GM12801 (cell line): Measurements from ENCODE around the gene BACE2.

Experiments
- TF ChIP-seq, protein P1 (sequence below): IDR thresholded peaks from one replicate; pipeline ENCODE4 v1.5.1; 2011; ENCODE audit warnings: control low read depth; ENCODE audit not compliant: insufficient read length; ENCODE audit errors: extremely low read depth

BACE2 gene

DNA sequence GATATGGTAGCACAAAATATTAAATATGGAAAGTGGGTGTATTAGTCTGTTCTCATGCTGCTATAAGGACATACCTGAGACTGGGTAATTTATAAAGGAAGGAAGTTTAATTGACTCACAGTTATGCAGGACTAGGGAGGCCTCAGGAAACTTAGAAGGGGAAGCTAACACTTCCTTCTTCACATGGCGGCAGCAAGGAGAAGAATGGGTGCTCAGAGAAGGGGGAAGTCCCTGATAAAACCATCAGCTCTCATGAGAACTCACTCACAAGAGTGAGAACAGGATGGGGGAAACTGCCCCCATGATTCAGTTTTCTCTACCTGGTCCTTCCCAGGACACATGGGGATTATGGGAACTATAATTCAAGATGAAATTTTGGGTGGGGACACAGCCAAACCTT lies 15.8 kb upstream of the BACE2 start:
- TF ChIP-seq, protein P1, sequence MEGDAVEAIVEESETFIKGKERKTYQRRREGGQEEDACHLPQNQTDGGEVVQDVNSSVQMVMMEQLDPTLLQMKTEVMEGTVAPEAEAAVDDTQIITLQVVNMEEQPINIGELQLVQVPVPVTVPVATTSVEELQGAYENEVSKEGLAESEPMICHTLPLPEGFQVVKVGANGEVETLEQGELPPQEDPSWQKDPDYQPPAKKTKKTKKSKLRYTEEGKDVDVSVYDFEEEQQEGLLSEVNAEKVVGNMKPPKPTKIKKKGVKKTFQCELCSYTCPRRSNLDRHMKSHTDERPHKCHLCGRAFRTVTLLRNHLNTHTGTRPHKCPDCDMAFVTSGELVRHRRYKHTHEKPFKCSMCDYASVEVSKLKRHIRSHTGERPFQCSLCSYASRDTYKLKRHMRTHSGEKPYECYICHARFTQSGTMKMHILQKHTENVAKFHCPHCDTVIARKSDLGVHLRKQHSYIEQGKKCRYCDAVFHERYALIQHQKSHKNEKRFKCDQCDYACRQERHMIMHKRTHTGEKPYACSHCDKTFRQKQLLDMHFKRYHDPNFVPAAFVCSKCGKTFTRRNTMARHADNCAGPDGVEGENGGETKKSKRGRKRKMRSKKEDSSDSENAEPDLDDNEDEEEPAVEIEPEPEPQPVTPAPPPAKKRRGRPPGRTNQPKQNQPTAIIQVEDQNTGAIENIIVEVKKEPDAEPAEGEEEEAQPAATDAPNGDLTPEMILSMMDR: no peak

DNA sequence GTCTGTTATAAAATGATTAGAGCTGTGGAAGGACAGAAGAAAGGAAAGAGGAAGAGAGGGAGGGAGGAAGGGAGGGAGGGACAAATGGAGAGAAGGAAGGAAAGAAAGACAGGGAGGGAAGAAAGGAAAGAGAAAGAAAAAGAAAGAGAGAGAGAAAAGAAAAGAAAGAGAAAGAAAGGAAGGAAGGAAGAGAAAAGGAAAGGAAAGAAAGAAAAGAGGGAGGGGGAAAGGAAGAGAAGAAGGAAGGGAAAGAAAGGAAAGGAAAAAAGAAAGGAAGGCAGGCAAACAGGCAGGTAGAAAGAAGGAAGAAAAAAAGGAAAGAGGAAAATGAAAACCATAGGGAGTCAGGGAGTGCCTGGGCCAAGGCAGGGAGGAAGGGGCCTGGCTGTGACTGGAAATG lies 14.5 kb upstream of the BACE2 start:
- TF ChIP-seq, protein P1: no peak

DNA sequence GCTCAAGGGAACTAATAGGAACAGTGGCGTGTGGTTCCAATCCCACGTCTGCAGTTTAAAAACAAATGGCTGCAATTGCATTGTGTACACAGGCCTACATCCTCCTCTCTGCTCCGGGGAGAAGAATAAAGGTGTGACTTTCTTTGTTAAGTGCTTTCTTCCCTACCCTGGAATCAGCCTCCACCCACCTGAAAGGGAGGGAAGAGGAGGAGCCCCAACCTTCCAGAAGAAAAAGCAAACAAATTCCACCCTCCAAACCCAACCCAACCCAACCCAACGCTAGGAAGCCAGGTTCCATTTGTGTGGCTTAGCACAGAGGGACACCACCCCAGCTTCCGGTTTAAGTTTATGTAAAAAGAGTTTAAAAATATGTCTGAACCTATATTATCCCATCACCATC lies 11.8 kb upstream of the BACE2 start:
- TF ChIP-seq, protein P1: no peak

DNA sequence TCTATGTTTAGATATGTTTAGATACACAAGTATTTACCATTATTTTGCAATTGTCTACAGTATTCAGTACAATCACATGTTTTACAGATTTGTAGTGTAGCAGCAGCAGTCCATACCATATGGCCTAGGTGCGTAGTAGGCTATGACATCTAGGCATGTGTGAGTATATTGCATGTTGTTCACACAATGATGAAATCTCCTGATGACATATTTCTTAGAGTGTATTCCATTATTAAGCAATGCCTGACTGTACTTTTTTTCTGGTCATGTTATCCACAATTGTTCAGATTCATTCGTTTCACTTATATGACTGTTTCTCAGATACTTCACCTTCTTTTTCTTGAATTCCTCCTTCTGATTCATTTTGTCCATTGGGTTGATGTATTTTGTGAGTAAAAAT lies 9.9 kb upstream of the BACE2 start:
- TF ChIP-seq, protein P1: no peak

DNA sequence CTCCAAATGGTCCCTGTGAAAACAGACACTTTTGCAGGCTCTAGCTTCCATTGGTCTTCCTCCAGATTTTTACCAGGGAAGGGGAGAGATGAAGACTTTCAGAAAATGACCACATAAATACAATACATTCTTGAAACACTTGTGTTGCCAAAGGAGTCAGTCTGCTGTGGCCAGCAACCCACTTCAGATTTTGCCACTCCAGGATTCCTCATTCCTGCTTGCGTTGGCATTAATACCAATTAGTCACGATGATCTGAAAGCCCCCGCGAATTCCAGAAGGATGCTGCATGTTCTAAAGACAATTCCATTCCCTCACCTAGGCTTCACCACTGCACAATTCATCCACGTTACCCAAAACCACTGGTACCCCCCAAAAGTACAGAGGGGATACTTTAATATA lies 7.9 kb upstream of the BACE2 start:
- TF ChIP-seq, protein P1: no peak

DNA sequence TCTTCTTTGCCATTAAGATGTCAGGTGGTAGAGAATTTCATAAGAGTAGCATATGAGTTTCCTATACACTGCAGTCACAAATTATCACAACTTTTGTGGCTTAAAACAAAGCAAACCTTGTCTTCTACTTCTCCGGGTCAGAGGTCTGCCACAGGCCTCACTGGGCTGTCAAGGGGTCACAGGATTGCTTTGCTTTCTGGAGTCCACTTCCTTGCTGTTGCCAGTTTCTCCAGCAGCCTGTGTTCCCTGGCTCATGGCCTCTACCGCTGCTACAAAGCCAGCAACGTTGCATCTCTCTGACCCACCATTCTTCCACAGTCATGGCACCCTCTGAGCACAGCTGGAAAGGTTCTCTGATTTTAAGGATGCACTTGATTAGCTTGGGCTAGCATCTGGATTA lies 6.5 kb upstream of the BACE2 start:
- TF ChIP-seq, protein P1: no peak

DNA sequence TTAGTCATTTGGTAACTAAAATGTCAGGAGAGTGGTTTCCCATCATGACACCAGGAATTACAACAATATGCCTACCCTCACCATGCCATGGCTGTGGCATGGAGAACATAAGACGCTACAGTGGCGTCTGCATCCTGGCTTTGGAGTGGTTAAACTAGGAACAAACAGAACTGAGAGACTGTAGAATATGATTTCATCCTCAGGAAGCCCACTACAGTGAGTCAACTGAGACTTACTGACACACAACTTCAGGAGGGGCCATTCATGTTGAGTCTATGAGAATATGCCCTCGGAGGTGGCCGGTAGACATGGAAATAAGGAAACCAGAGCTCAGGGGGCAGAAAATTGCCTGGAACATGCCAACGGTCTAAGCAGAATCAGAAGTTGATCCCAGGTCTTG lies 5.9 kb upstream of the BACE2 start:
- TF ChIP-seq, protein P1: no peak

DNA sequence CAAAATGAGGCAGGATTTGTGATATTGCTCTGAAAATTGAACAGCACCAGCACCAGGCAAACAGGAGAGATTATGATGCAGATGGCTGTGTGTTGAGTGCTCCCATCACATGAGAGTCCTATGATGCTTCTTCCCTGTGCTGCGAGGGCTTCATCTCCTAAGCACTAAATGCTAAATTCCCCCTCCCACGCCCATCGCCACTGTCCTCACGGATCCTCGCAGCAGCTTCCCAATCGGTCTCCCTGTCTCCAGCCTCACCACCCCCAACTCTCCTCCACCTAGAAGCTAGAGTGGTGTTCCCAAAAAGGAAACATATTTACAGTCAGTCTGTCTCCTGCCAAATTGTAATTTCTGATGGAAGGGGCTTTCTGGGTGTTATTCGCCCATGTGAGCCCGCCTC lies 4.9 kb upstream of the BACE2 start:
- TF ChIP-seq, protein P1: no peak
